Transverse colon (tissue), 3 donors: Measurements from ENCODE around the gene ASB9.

ENCODE experiments used
- POLR2A ChIP-seq: fragments of 450-650 bp; IDR thresholded peaks from one replicate; pipeline ENCODE4 v1.6.1; 2016; ENCODE audit warnings: antibody characterized with exemption, mild to moderate bottlenecking, moderate library complexity
- TF ChIP-seq, protein P1 (sequence below), 5 experiments: fragments of 200-600 bp in 3 of 5; fragments of 450-650 bp in 2 of 5; sonication (generic) in 3 of 5; IDR thresholded peaks; 1 replicate in 2 of 5; 2 replicates in 3 of 5; pipeline ENCODE4 v1.5.1; 2016 to 2017; ENCODE audit warnings: antibody characterized with exemption in 5 of 5, inconsistent platforms in 3 of 5, mild to moderate bottlenecking in 2 of 5, moderate library complexity in 1 of 5

DNA sequence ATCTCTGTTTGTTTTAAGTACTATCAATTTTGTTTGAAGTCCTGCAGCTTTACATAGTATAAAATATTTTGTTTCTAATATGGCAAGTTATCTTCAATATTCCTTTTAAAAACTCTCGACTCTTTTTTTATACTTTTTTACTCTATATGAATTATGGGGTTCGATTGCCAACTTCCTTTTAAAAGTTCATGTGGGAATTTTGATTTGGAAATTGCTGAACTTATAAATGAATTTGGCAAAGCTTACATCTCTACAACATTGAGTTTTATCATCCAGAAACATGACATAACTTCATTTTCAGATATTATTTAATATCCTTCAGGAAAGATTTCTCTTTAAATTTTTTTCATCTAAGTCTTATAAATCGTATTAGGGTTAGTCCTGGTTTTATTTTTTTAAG, 60.8 kb downstream of the ASB9 start:
- TF ChIP-seq POLR2A = no peak
- TF ChIP-seq, protein P1, sequence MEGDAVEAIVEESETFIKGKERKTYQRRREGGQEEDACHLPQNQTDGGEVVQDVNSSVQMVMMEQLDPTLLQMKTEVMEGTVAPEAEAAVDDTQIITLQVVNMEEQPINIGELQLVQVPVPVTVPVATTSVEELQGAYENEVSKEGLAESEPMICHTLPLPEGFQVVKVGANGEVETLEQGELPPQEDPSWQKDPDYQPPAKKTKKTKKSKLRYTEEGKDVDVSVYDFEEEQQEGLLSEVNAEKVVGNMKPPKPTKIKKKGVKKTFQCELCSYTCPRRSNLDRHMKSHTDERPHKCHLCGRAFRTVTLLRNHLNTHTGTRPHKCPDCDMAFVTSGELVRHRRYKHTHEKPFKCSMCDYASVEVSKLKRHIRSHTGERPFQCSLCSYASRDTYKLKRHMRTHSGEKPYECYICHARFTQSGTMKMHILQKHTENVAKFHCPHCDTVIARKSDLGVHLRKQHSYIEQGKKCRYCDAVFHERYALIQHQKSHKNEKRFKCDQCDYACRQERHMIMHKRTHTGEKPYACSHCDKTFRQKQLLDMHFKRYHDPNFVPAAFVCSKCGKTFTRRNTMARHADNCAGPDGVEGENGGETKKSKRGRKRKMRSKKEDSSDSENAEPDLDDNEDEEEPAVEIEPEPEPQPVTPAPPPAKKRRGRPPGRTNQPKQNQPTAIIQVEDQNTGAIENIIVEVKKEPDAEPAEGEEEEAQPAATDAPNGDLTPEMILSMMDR (IDR thresholded peaks at IDR 0.05) = no peak
